COR-L47 (cell line): ENCODE data around the gene TTC29.
"Not testable (repeated sequence)": the region's sequence is repeated elsewhere in the genome, so short reads cannot be mapped to it uniquely, and the experiment has no call there.

Source experiments
- DNase-seq: peaks from one replicate; lab custom pipeline; 2025; lab: John Stamatoyannopoulos, UW

TTC29 gene

DNA sequence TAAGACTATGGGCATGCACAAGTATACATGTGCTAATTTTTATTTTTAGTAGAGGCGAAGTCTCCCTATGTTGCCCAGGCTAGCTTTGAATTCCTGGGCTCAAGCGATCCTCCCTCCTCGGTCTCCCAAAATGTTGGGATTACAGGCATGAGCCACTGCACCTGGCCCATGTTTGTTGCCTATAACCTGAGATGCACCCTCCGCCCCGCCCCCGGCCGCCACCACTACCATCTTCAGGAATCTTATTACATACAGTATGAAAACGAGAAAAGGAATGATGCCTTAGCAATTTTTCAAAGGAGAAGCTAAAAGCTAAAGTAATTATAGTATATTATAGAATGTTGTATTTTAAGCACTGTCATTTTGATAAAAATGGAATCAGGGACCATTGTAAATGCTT lies 245.8 kb downstream of the TTC29 start:
- no peak for DNase-seq

DNA sequence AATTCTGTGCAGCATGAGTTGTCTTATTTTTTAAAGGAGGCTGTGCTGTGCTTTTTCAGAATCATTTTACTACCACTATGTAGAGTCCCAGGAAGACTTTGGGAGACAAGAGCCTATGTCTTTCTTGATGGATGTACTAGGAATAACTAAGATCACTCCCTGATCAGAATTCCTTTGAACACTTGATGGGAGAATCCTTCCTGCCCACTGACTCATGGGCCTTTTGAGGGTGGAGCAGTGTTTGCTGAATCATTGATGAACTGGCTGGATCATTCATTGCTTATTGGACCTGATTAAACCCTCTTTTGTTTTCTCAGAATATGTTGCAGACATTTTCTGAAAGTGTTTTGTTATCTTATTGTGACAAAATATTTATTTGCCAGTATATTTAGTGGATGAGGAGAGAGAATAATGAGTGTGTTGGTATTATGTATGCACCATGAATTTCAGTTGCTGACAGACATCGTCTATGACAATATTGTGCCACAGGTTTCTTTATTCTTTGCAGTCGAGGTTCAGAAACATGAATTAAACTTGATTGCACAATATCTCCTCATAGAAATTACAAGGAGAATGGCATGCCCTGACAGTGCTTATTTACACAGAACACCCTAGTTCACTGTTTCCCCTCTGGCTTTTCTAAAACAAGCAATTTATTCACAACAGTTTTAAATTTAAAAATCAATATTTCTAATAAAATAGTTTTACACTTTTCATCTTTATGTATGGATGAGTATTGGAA lies 270.7 kb downstream of the TTC29 start:
- no peak for DNase-seq

DNA sequence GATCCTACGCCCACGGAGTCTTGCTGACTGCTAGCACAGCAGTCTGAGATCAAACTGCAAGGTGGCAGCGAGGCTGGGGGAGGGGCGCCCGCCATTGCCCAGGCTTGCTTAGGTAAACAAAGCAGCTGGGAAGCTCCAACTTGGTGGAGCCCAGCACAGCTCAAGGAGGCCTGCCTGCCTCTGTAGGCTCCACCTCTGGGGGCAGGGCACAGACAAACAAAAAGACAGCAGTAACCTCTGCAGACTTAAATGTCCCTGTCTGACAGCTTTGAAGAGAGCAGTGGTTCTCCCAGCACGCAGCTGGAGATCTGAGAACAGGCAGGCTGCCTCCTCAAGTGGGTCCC lies 281.7 kb downstream of the TTC29 start:
- DNase-seq: not testable (repeated sequence)

DNA sequence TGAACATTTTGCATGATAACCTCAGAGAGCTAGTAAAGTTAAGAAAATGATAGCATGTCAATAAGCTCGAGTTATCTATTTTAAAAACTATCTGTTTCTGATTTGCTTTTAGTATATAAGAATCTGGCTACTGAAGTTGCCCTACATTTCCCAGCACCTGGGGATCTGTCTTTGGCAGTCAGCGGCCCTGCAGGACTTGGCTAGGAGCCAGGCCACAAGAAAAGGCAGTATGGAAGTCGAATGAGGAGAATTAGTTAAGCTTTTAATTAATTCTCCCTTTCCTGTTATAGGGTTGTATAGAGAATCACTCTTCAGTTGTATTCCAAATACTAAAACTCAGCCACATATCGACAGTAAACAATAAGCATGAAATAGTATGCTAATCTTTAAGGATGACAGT lies 284.3 kb downstream of the TTC29 start:
- DNase-seq: peak; percentile 47
